Breast epithelium (tissue), 4 donors: Measurements from ENCODE around the gene SHANK3. TPM values are rescaled to one million over a fixed set of nuclear protein-coding genes. Genes with fewer than 3 reads are reported as not detected.

Experiments
- DNase-seq, 2 donors: peaks; one replicate each; pipeline ENCODE4 v3.0.0-alpha.2; 2019; ENCODE audit warnings: low spot score in 2 of 2
- H3K27ac ChIP-seq, 2 donors: fragments of 200-600 bp; sonication (generic) in 1 of 2; one replicate each; pipeline ENCODE4 v1.5.1; 2016 to 2019; ENCODE audit warnings: mild to moderate bottlenecking in 1 of 2
- H3K27me3 ChIP-seq, 2 donors: fragments of 200-600 bp; sonication (generic) in 1 of 2; one replicate each; pipeline versions ENCODE4 v1.5.1 to v1.6.0; 2017 to 2019; ENCODE audit warnings: control low read depth in 1 of 2, mild to moderate bottlenecking in 1 of 2
- H3K36me3 ChIP-seq: fragments of 200-600 bp; one replicate; pipeline ENCODE4 v1.5.1; 2019
- H3K4me1 ChIP-seq, 2 donors: fragments of 200-600 bp; sonication (generic); one replicate each; pipeline ENCODE4 v1.5.1; 2016 to 2019; ENCODE audit warnings: control low read depth in 1 of 2
- H3K4me3 ChIP-seq, 3 donors: fragments of 200-600 bp; sonication (generic); 1 replicate in 2 of 3; 2 replicates in 1 of 3; pipeline ENCODE4 v1.5.1; 2016 to 2019; ENCODE audit warnings: mild to moderate bottlenecking in 3 of 3, moderate library complexity in 2 of 3
- H3K9me3 ChIP-seq, 2 donors: fragments of 200-600 bp; sonication (generic) in 1 of 2; one replicate each; pipeline ENCODE4 v1.5.1; 2016 to 2019; ENCODE audit warnings: control low read depth in 1 of 2
- POLR2A ChIP-seq: fragments of 450-650 bp; IDR thresholded peaks from one replicate; pipeline ENCODE4 v1.6.1; 2016; ENCODE audit warnings: antibody characterized with exemption, mild to moderate bottlenecking, moderate library complexity
- POLR2AphosphoS5 ChIP-seq, 3 donors: sonication (generic); formaldehyde crosslinking; IDR thresholded peaks; one replicate each; pipeline ENCODE4 v1.6.1; 2017; ENCODE audit warnings: antibody characterized with exemption in 3 of 3
- intact Hi-C: fragments of 100-400 bp; cut with DNase I; formaldehyde crosslinking; loops from one replicate; pipeline ENCODE4 v1.15.1; 2023; ENCODE audit warnings: low total_unique reads
- total RNA-seq, 3 donors: library from RNA; depleted of rRNA; stranded (reverse); fragments of >200 nt; gene quantifications; one replicate each; pipeline ENCODE4 v1.1.0, GENCODE V29; 2016
- TF ChIP-seq, protein P1 (sequence below), 3 donors: fragments of 450-650 bp; IDR thresholded peaks; one replicate each; pipeline ENCODE4 v1.5.1; 2016 to 2017; ENCODE audit warnings: antibody characterized with exemption in 3 of 3, mild to moderate bottlenecking in 3 of 3, moderate library complexity in 3 of 3

SHANK3 gene
- total RNA-seq, 3 donors from 2014 or later = 4.8 to 28.8 (median 5.9) TPM

DNA sequence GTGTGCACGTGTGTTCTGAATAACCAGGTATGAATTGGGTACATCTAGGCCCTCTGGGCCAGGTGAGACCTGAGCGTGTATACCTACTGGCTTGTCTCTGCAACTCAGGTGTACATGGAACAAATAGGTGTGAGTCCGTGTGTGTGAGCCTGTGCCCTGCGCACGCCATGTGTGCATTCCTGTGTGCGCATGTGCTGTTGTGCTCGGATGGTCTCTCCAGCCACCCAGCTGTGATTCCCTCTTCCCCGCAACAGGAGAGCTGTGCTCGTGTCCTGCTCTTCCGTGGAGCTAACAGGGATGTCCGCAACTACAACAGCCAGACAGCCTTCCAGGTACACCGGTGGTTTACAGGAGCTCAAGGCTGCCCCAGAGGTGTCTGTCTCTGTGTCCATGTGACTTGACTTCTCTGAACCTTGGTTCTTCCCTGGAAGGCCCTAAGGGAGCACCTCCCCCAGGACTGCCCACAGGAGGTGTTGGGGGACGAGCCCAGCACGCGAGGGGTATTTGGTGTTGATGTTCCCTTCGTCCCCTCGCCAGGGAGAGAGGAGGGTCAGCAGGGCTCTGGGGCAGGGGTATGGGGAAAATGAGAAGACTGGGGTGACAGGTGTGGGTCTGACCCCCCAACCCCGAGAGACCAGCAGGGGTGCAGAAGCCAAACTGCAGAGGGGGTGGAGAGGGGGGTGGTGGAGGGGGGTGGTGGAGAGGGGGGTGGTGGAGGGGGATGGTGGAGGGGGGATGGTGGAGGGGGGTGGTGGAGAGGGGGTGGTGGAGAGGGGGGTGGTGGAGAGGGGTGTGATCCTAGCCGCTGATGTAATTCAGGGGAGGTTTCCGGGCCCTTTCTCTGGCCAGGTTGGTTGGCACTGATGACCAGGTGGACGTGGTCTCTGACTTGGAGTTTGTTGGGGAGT is 10.7 kb downstream of the SHANK3 start:
- H3K4me3 ChIP-seq = no peak overlapping the region
- no peaks in the 10 kb centered on the region for H3K9me3 ChIP-seq
- intact Hi-C loops = no loop called here
- no peaks in the 10 kb centered on the region for H3K36me3 ChIP-seq
- H3K27ac ChIP-seq = no peak overlapping the region
- TF ChIP-seq, protein P1, sequence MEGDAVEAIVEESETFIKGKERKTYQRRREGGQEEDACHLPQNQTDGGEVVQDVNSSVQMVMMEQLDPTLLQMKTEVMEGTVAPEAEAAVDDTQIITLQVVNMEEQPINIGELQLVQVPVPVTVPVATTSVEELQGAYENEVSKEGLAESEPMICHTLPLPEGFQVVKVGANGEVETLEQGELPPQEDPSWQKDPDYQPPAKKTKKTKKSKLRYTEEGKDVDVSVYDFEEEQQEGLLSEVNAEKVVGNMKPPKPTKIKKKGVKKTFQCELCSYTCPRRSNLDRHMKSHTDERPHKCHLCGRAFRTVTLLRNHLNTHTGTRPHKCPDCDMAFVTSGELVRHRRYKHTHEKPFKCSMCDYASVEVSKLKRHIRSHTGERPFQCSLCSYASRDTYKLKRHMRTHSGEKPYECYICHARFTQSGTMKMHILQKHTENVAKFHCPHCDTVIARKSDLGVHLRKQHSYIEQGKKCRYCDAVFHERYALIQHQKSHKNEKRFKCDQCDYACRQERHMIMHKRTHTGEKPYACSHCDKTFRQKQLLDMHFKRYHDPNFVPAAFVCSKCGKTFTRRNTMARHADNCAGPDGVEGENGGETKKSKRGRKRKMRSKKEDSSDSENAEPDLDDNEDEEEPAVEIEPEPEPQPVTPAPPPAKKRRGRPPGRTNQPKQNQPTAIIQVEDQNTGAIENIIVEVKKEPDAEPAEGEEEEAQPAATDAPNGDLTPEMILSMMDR (IDR thresholded peaks at IDR 0.05) = no peak
- TF ChIP-seq POLR2AphosphoS5 (IDR thresholded peaks at IDR 0.05) (no peak), POLR2A (no peak)
- DNase-seq = no peak
- no peaks in the 10 kb centered on the region for H3K4me1 ChIP-seq
- no peaks in the 10 kb centered on the region for H3K27me3 ChIP-seq

DNA sequence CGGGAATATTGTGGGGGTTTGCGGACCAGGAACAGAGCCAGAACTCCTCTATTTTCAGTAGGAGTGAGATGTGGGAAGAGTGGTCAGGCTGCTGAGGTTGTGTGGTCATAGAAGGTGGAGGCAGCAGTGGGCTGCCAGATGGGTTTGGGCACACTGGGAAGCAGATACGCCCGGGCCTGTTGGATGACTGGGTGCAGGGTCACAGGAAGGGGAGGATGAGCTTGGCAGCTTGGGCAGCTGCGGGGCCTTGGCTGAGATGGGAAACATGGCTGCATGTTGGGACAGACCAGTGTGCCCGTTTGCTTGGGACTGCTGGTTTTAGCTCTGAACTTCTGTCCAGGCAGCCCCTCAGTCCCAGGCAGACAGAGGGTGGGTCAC is 11.4 kb downstream of the SHANK3 start:
- H3K4me3 ChIP-seq = no peak overlapping the region
- no peak for TF ChIP-seq POLR2A
- no peak for TF ChIP-seq POLR2AphosphoS5 (IDR thresholded peaks at IDR 0.05)
- TF ChIP-seq, protein P1 (IDR thresholded peaks at IDR 0.05) = no peak

DNA sequence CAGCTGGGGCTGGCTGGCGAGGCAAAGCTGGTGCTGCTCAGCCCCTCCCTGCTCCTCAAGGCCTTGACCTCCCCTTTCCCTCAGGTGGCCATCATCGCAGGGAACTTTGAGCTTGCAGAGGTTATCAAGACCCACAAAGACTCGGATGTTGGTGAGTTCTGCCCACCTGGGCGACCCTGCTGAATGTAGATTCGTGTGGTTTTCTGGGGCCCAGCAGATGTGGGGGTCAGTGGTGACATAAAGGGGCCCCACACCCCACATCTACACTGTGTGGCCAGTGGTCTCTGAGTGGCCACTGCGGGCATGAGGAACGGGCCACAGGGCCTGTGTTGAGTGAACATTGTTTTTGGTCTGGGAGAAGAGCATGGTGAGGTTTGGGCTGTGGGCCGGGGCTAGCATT is 11.9 kb downstream of the SHANK3 start:
- Histone ChIP-seq H3K27me3 (no peaks in the 10 kb centered on the region), H3K4me1 (no peaks in the 10 kb centered on the region), H3K36me3 (no peaks in the 10 kb centered on the region), H3K9me3 (no peaks in the 10 kb centered on the region), H3K4me3 (no peak overlapping the region), H3K27ac (no peak overlapping the region)
- no peak for TF ChIP-seq POLR2A
- TF ChIP-seq, protein P1 (IDR thresholded peaks at IDR 0.05) = no peak
- TF ChIP-seq POLR2AphosphoS5 (IDR thresholded peaks at IDR 0.05) = no peak
- intact Hi-C loops = no loop called here
- DNase-seq = no peak

More for the DNA sequence above, 11.4 kb downstream of the SHANK3 start:
- H3K4me1 ChIP-seq = no peaks in the 10 kb centered on the region
- H3K36me3 ChIP-seq = no peaks in the 10 kb centered on the region
- H3K9me3 ChIP-seq = no peaks in the 10 kb centered on the region
- H3K27me3 ChIP-seq = no peaks in the 10 kb centered on the region
- intact Hi-C loops = no loop called here
- DNase-seq = no peak
- no peak overlapping the region for H3K27ac ChIP-seq

GRCh38 chr22:50684986-50685385 is 12.4 kb downstream of the SHANK3 start:
- H3K36me3 ChIP-seq = no peaks in the 10 kb centered on the region
- TF ChIP-seq POLR2A = no peak
- TF ChIP-seq POLR2AphosphoS5 (IDR thresholded peaks at IDR 0.05) = no peak
- intact Hi-C loops = no loop called here
- no peak for DNase-seq
- no peaks in the 10 kb centered on the region for H3K4me1 ChIP-seq
- no peaks in the 10 kb centered on the region for H3K27me3 ChIP-seq
- H3K27ac ChIP-seq = no peak overlapping the region
- no peaks in the 10 kb centered on the region for H3K9me3 ChIP-seq
- H3K4me3 ChIP-seq = peak overlapping the region in 1 of 3 donors; percentile 11

- Histone ChIP-seq H3K4me1 (no peaks in the 10 kb centered on the region), H3K36me3 (no peaks in the 10 kb centered on the region), H3K4me3 (no peak overlapping the region), H3K27ac (no peak overlapping the region), H3K27me3 (no peaks in the 10 kb centered on the region), H3K9me3 (no peaks in the 10 kb centered on the region)
- intact Hi-C loops = no loop called here
- DNase-seq = no peak
- TF ChIP-seq, protein P1 (IDR thresholded peaks at IDR 0.05) = no peak
- TF ChIP-seq POLR2A = no peak
- TF ChIP-seq POLR2AphosphoS5 (IDR thresholded peaks at IDR 0.05) = no peak
Measured at GRCh38 chr22:50686794-50687193, 14.2 kb downstream of the SHANK3 start.
